Astrocyte (in vitro differentiated cells and primary cell): ENCODE measurements around the gene KIAA1671.

Experiments
- EZH2 ChIP-seq: IDR thresholded peaks from 2 replicates; pipeline ENCODE4 v1.6.1; 2012; ENCODE audit warnings: mild to moderate bottlenecking, low read length, inconsistent platforms; ENCODE audit not compliant: insufficient read depth
- TF ChIP-seq, protein P1 (sequence below): IDR thresholded peaks from 2 replicates; pipeline ENCODE4 v1.5.1; 2011; ENCODE audit warnings: low read depth, mild to moderate bottlenecking, inconsistent platforms, low read length, moderate library complexity; ENCODE audit not compliant: insufficient read depth

DNA sequence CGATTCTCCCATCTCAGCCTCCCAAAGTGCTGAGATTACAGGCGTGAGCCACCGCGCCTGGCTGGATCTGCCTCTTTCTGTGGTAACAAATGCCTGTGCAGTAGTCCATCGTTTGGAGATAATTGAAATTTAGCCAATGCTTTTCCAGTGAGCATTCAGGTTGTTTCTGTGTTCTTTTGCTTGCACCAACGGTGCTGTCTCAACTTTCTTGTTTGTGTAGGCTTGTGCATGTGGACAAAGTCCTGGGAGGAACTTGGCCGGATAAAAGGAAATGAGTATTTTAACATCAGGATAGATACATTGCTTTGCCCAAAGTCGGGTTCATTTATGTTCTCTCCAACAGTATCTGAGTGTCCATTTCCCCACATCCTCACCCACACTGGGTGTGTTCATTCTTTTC lies 85.7 kb downstream of the KIAA1671 start:
- TF ChIP-seq, protein P1, sequence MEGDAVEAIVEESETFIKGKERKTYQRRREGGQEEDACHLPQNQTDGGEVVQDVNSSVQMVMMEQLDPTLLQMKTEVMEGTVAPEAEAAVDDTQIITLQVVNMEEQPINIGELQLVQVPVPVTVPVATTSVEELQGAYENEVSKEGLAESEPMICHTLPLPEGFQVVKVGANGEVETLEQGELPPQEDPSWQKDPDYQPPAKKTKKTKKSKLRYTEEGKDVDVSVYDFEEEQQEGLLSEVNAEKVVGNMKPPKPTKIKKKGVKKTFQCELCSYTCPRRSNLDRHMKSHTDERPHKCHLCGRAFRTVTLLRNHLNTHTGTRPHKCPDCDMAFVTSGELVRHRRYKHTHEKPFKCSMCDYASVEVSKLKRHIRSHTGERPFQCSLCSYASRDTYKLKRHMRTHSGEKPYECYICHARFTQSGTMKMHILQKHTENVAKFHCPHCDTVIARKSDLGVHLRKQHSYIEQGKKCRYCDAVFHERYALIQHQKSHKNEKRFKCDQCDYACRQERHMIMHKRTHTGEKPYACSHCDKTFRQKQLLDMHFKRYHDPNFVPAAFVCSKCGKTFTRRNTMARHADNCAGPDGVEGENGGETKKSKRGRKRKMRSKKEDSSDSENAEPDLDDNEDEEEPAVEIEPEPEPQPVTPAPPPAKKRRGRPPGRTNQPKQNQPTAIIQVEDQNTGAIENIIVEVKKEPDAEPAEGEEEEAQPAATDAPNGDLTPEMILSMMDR, result no peak
- TF ChIP-seq EZH2, result no peak
